Rectal smooth muscle tissue (tissue), 1 donor: ENCODE data around the gene KIRREL2.
"Not testable (repeated sequence)": the region's sequence is repeated elsewhere in the genome, so short reads cannot be mapped to it uniquely, and the experiment has no call there.

ENCODE experiments used
- H3K27ac ChIP-seq: one replicate; pipeline ENCODE4 v1.7.0; 2013; ENCODE audit warnings: low read depth, low read length, inconsistent platforms
- H3K27me3 ChIP-seq: one replicate; pipeline ENCODE4 v1.7.0; 2013; ENCODE audit warnings: low read length; ENCODE audit not compliant: control insufficient read depth, insufficient read depth
- H3K36me3 ChIP-seq: one replicate; pipeline ENCODE4 v1.7.0; 2013; ENCODE audit warnings: low read length; ENCODE audit not compliant: control insufficient read depth, insufficient read depth
- H3K4me1 ChIP-seq: one replicate; pipeline ENCODE4 v1.7.0; 2013; ENCODE audit warnings: low read length; ENCODE audit not compliant: control insufficient read depth, insufficient read depth
- H3K4me3 ChIP-seq: one replicate; pipeline ENCODE4 v1.7.0; 2013; ENCODE audit warnings: low read length
- H3K9ac ChIP-seq: one replicate; pipeline ENCODE4 v1.7.0; 2013; ENCODE audit warnings: low read length

Gene KIRREL2

GRCh38 chr19:35863018-35863417 lies 6.3 kb downstream of the KIRREL2 start:
- Histone ChIP-seq H3K27ac (no peak overlapping the region), H3K4me1 (no peaks in the 10 kb centered on the region), H3K27me3 (peaks cover 21% of the 10 kb centered on the region), H3K36me3 (no peaks in the 10 kb centered on the region), H3K9ac (no peak overlapping the region), H3K4me3 (no peak overlapping the region)

GRCh38 chr19:35868172-35868822 lies 11.6 kb downstream of the KIRREL2 start, which contains the start of gene APLP1:
TSS of gene APLP1 (plus strand) at chr19:35868574. CDS start at chr19:35868637, 63 bp downstream.
- Histone ChIP-seq H3K4me1 (peaks cover 3% of the 10 kb centered on the region), H3K27me3 (peaks cover 11% of the 10 kb centered on the region), H3K4me3 (peak within 1 kb of the TSS; percentile 10), H3K9ac (no peak within 1 kb of the TSS), H3K36me3 (no peaks in the 10 kb centered on the region), H3K27ac (no peak within 1 kb of the TSS)

- Histone ChIP-seq H3K9ac (no peak overlapping the region), H3K4me3 (peak overlapping the region; percentile 10), H3K27me3 (peaks cover 11% of the 10 kb centered on the region), H3K4me1 (peaks cover 3% of the 10 kb centered on the region), H3K36me3 (no peaks in the 10 kb centered on the region), H3K27ac (no peak overlapping the region)
Measured at GRCh38 chr19:35868823-35869326, 12.2 kb downstream of the KIRREL2 start.

GRCh38 chr19:35869327-35870123 lies 12.8 kb downstream of the KIRREL2 start:
- Histone ChIP-seq H3K27me3 (peaks cover 11% of the 10 kb centered on the region), H3K4me3 (peak overlapping the region; percentile 10)

DNA sequence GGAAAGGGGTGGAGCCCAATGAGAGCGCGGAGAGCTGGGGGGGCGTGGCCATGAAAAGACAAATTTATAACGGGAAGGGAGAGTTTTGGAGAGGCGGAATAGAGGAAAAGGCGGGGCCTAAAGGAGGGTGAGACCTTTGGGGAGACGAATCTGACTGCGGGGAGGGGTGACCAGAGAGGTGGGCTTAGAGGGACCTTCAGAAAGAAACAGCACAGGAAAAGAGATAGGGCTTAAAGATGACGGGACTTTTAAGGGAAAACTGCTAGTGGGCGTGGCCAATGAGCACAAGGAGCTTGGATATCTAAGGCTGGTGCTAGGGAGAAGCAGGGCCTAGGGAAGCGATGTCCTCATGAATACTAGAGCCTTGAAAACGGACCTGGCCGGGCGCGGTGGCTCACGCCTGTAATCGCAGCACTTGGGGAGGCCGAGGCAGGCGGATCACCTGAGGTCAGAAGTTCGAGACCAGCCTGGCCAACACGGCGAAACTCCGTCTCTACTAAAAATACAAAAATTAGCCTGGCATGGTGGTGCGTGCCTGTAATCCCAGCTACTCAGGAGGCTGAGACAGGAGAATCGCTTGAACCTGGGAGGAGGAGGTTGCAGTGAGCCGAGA lies 13.5 kb downstream of the KIRREL2 start:
- H3K4me1 ChIP-seq, H3K9ac ChIP-seq, H3K27ac ChIP-seq, H3K36me3 ChIP-seq: not testable (repeated sequence)
- Histone ChIP-seq H3K4me3 (peak overlapping the region; percentile 10), H3K27me3 (peaks cover 11% of the 10 kb centered on the region)

More at GRCh38 chr19:35869327-35870123, 12.8 kb downstream of the KIRREL2 start:
- Histone ChIP-seq H3K36me3 (no peaks in the 10 kb centered on the region), H3K4me1 (peaks cover 3% of the 10 kb centered on the region), H3K9ac (no peak overlapping the region), H3K27ac (no peak overlapping the region)

- Histone ChIP-seq H3K4me3 (no peak overlapping the region), H3K9ac (no peak overlapping the region), H3K27me3 (peaks cover 11% of the 10 kb centered on the region), H3K27ac (no peak overlapping the region), H3K4me1 (peaks cover 3% of the 10 kb centered on the region), H3K36me3 (no peaks in the 10 kb centered on the region)
Measured at GRCh38 chr19:35870798-35871197, 14.1 kb downstream of the KIRREL2 start.

- H3K4me3 ChIP-seq = no peak overlapping the region
- no peaks in the 10 kb centered on the region for H3K36me3 ChIP-seq
- H3K4me1 ChIP-seq = peaks cover 3% of the 10 kb centered on the region
- H3K9ac ChIP-seq = no peak overlapping the region
- H3K27ac ChIP-seq = no peak overlapping the region
- H3K27me3 ChIP-seq = peaks cover 11% of the 10 kb centered on the region
Measured at GRCh38 chr19:35871611-35872010, 14.9 kb downstream of the KIRREL2 start.

- H3K27ac ChIP-seq = no peak overlapping the region
- H3K36me3 ChIP-seq = no peaks in the 10 kb centered on the region
- peaks cover 3% of the 10 kb centered on the region for H3K4me1 ChIP-seq
- H3K27me3 ChIP-seq = peaks cover 11% of the 10 kb centered on the region
- H3K4me3 ChIP-seq = no peak overlapping the region
- H3K9ac ChIP-seq = no peak overlapping the region
Measured at GRCh38 chr19:35872180-35872579, 15.5 kb downstream of the KIRREL2 start.

DNA sequence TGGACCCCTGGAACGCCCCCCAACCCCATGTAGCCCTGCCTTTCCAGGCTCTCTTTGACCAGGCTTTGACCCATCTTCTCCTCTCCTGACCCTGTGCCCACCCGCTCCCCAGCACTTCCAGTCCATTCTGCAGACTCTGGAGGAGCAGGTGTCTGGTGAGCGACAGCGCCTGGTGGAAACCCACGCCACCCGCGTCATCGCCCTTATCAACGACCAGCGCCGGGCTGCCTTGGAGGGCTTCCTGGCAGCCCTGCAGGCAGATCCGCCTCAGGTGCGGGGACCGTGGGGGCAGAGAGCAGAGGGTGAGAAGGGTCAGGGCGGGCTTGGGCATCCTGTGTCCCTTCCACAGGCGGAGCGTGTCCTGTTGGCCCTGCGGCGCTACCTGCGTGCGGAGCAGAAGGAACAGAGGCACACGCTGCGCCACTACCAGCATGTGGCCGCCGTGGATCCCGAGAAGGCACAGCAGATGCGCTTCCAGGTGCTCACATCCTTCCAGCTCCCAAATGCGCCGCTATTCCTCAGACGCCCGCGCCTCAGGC lies 17.8 kb downstream of the KIRREL2 start:
- Histone ChIP-seq H3K4me3 (no peak overlapping the region), H3K4me1 (no peaks in the 10 kb centered on the region), H3K9ac (no peak overlapping the region), H3K36me3 (no peaks in the 10 kb centered on the region), H3K27me3 (peaks cover 14% of the 10 kb centered on the region), H3K27ac (no peak overlapping the region)

GRCh38 chr19:35879068-35879467 lies 22.4 kb downstream of the KIRREL2 start:
- Histone ChIP-seq H3K27ac (no peak overlapping the region), H3K4me1 (no peaks in the 10 kb centered on the region), H3K27me3 (peaks cover 5% of the 10 kb centered on the region), H3K4me3 (no peak overlapping the region), H3K9ac (no peak overlapping the region), H3K36me3 (no peaks in the 10 kb centered on the region)

GRCh38 chr19:35879770-35880317 lies 23.1 kb downstream of the KIRREL2 start:
- Histone ChIP-seq H3K36me3 (no peaks in the 10 kb centered on the region), H3K4me1 (no peaks in the 10 kb centered on the region), H3K9ac (no peak overlapping the region), H3K27ac (no peak overlapping the region), H3K4me3 (no peak overlapping the region), H3K27me3 (peaks cover 5% of the 10 kb centered on the region)
